ENCODE data around the gene FAM118A. TPM values are rescaled to one million over a fixed set of nuclear protein-coding genes. Genes with fewer than 3 reads are reported as not detected.

FAM118A gene
- total RNA-seq, 5 donors from 2014 or later (not counting 1 experiment from before 2014, with no cell fraction given) = 53.5 to 394 (median 154) TPM

GRCh38 chr22:45335854-45336522, 26.3 kb downstream of the FAM118A start:
- H3K27ac Mint-ChIP-seq = no peak overlapping the region
- Histone ChIP-seq H3K27ac (ENCODE audit: low read length) (no peak overlapping the region), H3K4me1 (ENCODE audit: control insufficient read depth in 1 of 2, extremely low read depth in 1 of 2, insufficient read depth in 2 of 2, low read length in 2 of 2) (peaks cover 13 to 15% of the 10 kb centered on the region in 2 experiments), H3K36me3 (ENCODE audit: control insufficient read depth in 2 of 2, extremely low read depth in 1 of 2, insufficient read depth in 1 of 2, low read length in 1 of 2) (peaks cover 0 to 81% of the 10 kb centered on the region in 2 donors), H3K4me3 (ENCODE audit: control insufficient read depth in 1 of 2, extremely low read depth in 1 of 2, low read length in 1 of 2) (no peak overlapping the region), H3K9me3 (no peaks in the 10 kb centered on the region), H3K27me3 (replicated peaks in 1 of 2; ENCODE audit: control insufficient read depth in 2 of 2, extremely low read depth in 1 of 2, insufficient read depth in 2 of 2, low read length in 1 of 2) (no peaks in the 10 kb centered on the region)
- H3K4me3 Mint-ChIP-seq = peak overlapping the region in 1 of 3 donors; percentile 58
- DNase-seq (no peak), ATAC-seq (replicated peaks in 1 of 4) (no peak)
- ChIA-PET CTCF (no interaction called here), POLR2A (interaction anchor here in 1 of 2 donors (0.6 to 1.3 kb wide), 3 partner anchors 13 to 50 kb away, joined by 3 to 5 read pairs (median 4); no protein-coding TSS in a partner anchor)
- H3K4me1 Mint-ChIP-seq = peaks cover 22 to 57% (median 29%) of the 10 kb centered on the region in 3 donors
- no peaks in the 10 kb centered on the region for H3K27me3 Mint-ChIP-seq
- no peaks in the 10 kb centered on the region for H3K9me3 Mint-ChIP-seq
- WGBS (ENCODE audit: insufficient coverage) = 91% methylated on average over 21 of the region's 29 CpGs
- peaks cover 78% of the 10 kb centered on the region for H3K36me3 Mint-ChIP-seq

GRCh38 chr22:45336971-45337431, 27.3 kb downstream of the FAM118A start:
- H3K36me3 ChIP-seq (ENCODE audit: control insufficient read depth in 2 of 2, extremely low read depth in 1 of 2, insufficient read depth in 1 of 2, low read length in 1 of 2) = peaks cover 4 to 88% of the 10 kb centered on the region in 2 donors
- H3K9me3 ChIP-seq = no peaks in the 10 kb centered on the region
- Mint-ChIP-seq H3K4me3 (peak overlapping the region in 1 of 3 donors; percentile 58), H3K27ac (peak overlapping the region; percentile 70 to 91), H3K4me1 (peaks cover 26 to 66% (median 38%) of the 10 kb centered on the region in 3 donors), H3K27me3 (no peaks in the 10 kb centered on the region), H3K9me3 (no peaks in the 10 kb centered on the region), H3K36me3 (peaks cover 75% of the 10 kb centered on the region)
- DNase-seq = peak in 23 of 35 experiments; percentile 16 to 68 (median 48)
- ATAC-seq (replicated peaks in 1 of 4) = peak; percentile 26 to 65 (median 46)
- peaks cover 22 to 23% of the 10 kb centered on the region in 2 experiments for H3K4me1 ChIP-seq (ENCODE audit: control insufficient read depth in 1 of 2, extremely low read depth in 1 of 2, insufficient read depth in 2 of 2, low read length in 2 of 2)
- ChIA-PET POLR2A (interaction anchor here in 1 of 2 donors (0.5 kb wide), 1 partner anchor 771 kb away, joined by 6 read pairs; no protein-coding TSS in a partner anchor), CTCF (no interaction called here)
- H3K27me3 ChIP-seq (replicated peaks in 1 of 2; ENCODE audit: control insufficient read depth in 2 of 2, extremely low read depth in 1 of 2, insufficient read depth in 2 of 2, low read length in 1 of 2) = no peaks in the 10 kb centered on the region
- no peak overlapping the region for H3K4me3 ChIP-seq (ENCODE audit: control insufficient read depth in 1 of 2, extremely low read depth in 1 of 2, low read length in 1 of 2)
- no peak overlapping the region for H3K27ac ChIP-seq (ENCODE audit: low read length)
- 63% methylated on average over 5 of the region's 18 CpGs for WGBS (ENCODE audit: insufficient coverage)

- H3K9me3 Mint-ChIP-seq = no peaks in the 10 kb centered on the region
- peaks cover 26 to 66% (median 42%) of the 10 kb centered on the region in 3 donors for H3K4me1 Mint-ChIP-seq
- H3K4me3 Mint-ChIP-seq = peak overlapping the region in 1 of 3 donors; percentile 58
- H3K27me3 Mint-ChIP-seq = no peaks in the 10 kb centered on the region
- Histone ChIP-seq H3K4me3 (ENCODE audit: control insufficient read depth in 1 of 2, extremely low read depth in 1 of 2, low read length in 1 of 2) (no peak overlapping the region), H3K27me3 (replicated peaks in 1 of 2; ENCODE audit: control insufficient read depth in 2 of 2, extremely low read depth in 1 of 2, insufficient read depth in 2 of 2, low read length in 1 of 2) (no peaks in the 10 kb centered on the region), H3K36me3 (ENCODE audit: control insufficient read depth in 2 of 2, extremely low read depth in 1 of 2, insufficient read depth in 1 of 2, low read length in 1 of 2) (peaks cover 4 to 85% of the 10 kb centered on the region in 2 donors), H3K9me3 (no peaks in the 10 kb centered on the region), H3K27ac (ENCODE audit: low read length) (no peak overlapping the region), H3K4me1 (ENCODE audit: control insufficient read depth in 1 of 2, extremely low read depth in 1 of 2, insufficient read depth in 2 of 2, low read length in 2 of 2) (peaks cover 22 to 26% of the 10 kb centered on the region in 2 experiments)
- peak overlapping the region in 1 of 2 donors; percentile 91 for H3K27ac Mint-ChIP-seq
- peaks cover 70% of the 10 kb centered on the region for H3K36me3 Mint-ChIP-seq
- POLR2A ChIA-PET = interaction anchor here in 1 of 2 donors (0.5 kb wide), 1 partner anchor 772 kb away, joined by 6 read pairs; no protein-coding TSS in a partner anchor
- WGBS (ENCODE audit: insufficient coverage) = 98% methylated on average over 7 of the region's 9 CpGs
- DNase-seq (no peak), ATAC-seq (replicated peaks in 1 of 4) (no peak)
- CTCF ChIA-PET = interaction anchor here in 1 of 2 donors (0.6 kb wide), 1 partner anchor 24 kb away, joined by 7 read pairs; no protein-coding TSS in a partner anchor
Observed at GRCh38 chr22:45337536-45337935, 27.8 kb downstream of the FAM118A start.

GRCh38 chr22:45338795-45339194, 29.1 kb downstream of the FAM118A start:
- Mint-ChIP-seq H3K36me3 (peaks cover 65% of the 10 kb centered on the region), H3K4me1 (peaks cover 24 to 65% (median 42%) of the 10 kb centered on the region in 3 donors), H3K4me3 (no peak overlapping the region), H3K27me3 (no peaks in the 10 kb centered on the region), H3K9me3 (no peaks in the 10 kb centered on the region), H3K27ac (peak overlapping the region in 1 of 2 donors; percentile 14)
- no peak overlapping the region for H3K4me3 ChIP-seq (ENCODE audit: control insufficient read depth in 1 of 2, extremely low read depth in 1 of 2, low read length in 1 of 2)
- WGBS (ENCODE audit: insufficient coverage) = 80% methylated on average over 2 of the region's 7 CpGs
- POLR2A ChIA-PET = interaction anchor here in 1 of 2 donors (1.0 kb wide), 1 partner anchor 19 kb away, joined by 3 read pairs; no protein-coding TSS in a partner anchor
- ATAC-seq (replicated peaks in 1 of 4) (no peak), DNase-seq (no peak)
- H3K4me1 ChIP-seq (ENCODE audit: control insufficient read depth in 1 of 2, extremely low read depth in 1 of 2, insufficient read depth in 2 of 2, low read length in 2 of 2) = peaks cover 22 to 26% of the 10 kb centered on the region in 2 experiments
- CTCF ChIA-PET = no interaction called here
- peaks cover 4 to 82% of the 10 kb centered on the region in 2 donors for H3K36me3 ChIP-seq (ENCODE audit: control insufficient read depth in 2 of 2, extremely low read depth in 1 of 2, insufficient read depth in 1 of 2, low read length in 1 of 2)
- no peaks in the 10 kb centered on the region for H3K9me3 ChIP-seq
- no peak overlapping the region for H3K27ac ChIP-seq (ENCODE audit: low read length)
- H3K27me3 ChIP-seq (replicated peaks in 1 of 2; ENCODE audit: control insufficient read depth in 2 of 2, extremely low read depth in 1 of 2, insufficient read depth in 2 of 2, low read length in 1 of 2) = no peaks in the 10 kb centered on the region

GRCh38 chr22:45340323-45340722, 30.6 kb downstream of the FAM118A start:
- H3K27ac ChIP-seq (ENCODE audit: low read length) = no peak overlapping the region
- POLR2A ChIA-PET = interaction anchor here (0.6 to 0.8 kb wide), 2 partner anchors 13 to 20 kb away, joined by 3 read pairs; no protein-coding TSS in a partner anchor
- ATAC-seq (replicated peaks in 1 of 4) = no peak
- Mint-ChIP-seq H3K4me1 (peaks cover 18 to 56% (median 35%) of the 10 kb centered on the region in 3 donors), H3K9me3 (no peaks in the 10 kb centered on the region), H3K27me3 (no peaks in the 10 kb centered on the region), H3K4me3 (peak overlapping the region in 1 of 3 donors; percentile 66), H3K36me3 (peaks cover 57% of the 10 kb centered on the region), H3K27ac (peak overlapping the region in 1 of 2 donors; percentile 89)
- no peaks in the 10 kb centered on the region for H3K9me3 ChIP-seq
- CTCF ChIA-PET = no interaction called here
- H3K36me3 ChIP-seq (ENCODE audit: control insufficient read depth in 2 of 2, extremely low read depth in 1 of 2, insufficient read depth in 1 of 2, low read length in 1 of 2) = peaks cover 4 to 76% of the 10 kb centered on the region in 2 donors
- no peak for DNase-seq
- H3K27me3 ChIP-seq (replicated peaks in 1 of 2; ENCODE audit: control insufficient read depth in 2 of 2, extremely low read depth in 1 of 2, insufficient read depth in 2 of 2, low read length in 1 of 2) = no peaks in the 10 kb centered on the region
- WGBS (ENCODE audit: insufficient coverage) = 83% methylated on average over 6 of the region's 8 CpGs
- no peak overlapping the region for H3K4me3 ChIP-seq (ENCODE audit: control insufficient read depth in 1 of 2, extremely low read depth in 1 of 2, low read length in 1 of 2)
- peaks cover 19 to 26% of the 10 kb centered on the region in 2 experiments for H3K4me1 ChIP-seq (ENCODE audit: control insufficient read depth in 1 of 2, extremely low read depth in 1 of 2, insufficient read depth in 2 of 2, low read length in 2 of 2)

GRCh38 chr22:45341498-45341897, 31.8 kb downstream of the FAM118A start:
- CTCF ChIA-PET = interaction anchor here in 1 of 2 donors (0.6 kb wide), 1 partner anchor 33 kb away, joined by 3 read pairs; no protein-coding TSS in a partner anchor
- POLR2A ChIA-PET = interaction anchor here (0.7 to 0.8 kb wide), 2 partner anchors 22 to 692 kb away, joined by 3 read pairs; no protein-coding TSS in a partner anchor
- DNase-seq = peak in 23 of 35 experiments; percentile 12 to 82 (median 67)
- Histone ChIP-seq H3K4me1 (ENCODE audit: control insufficient read depth in 1 of 2, extremely low read depth in 1 of 2, insufficient read depth in 2 of 2, low read length in 2 of 2) (peaks cover 19 to 25% of the 10 kb centered on the region in 2 experiments), H3K9me3 (no peaks in the 10 kb centered on the region), H3K36me3 (ENCODE audit: control insufficient read depth in 2 of 2, extremely low read depth in 1 of 2, insufficient read depth in 1 of 2, low read length in 1 of 2) (peaks cover 4 to 70% of the 10 kb centered on the region in 2 donors), H3K27ac (ENCODE audit: low read length) (peak overlapping the region; percentile 31), H3K4me3 (ENCODE audit: control insufficient read depth in 1 of 2, extremely low read depth in 1 of 2, low read length in 1 of 2) (no peak overlapping the region), H3K27me3 (replicated peaks in 1 of 2; ENCODE audit: control insufficient read depth in 2 of 2, extremely low read depth in 1 of 2, insufficient read depth in 2 of 2, low read length in 1 of 2) (no peaks in the 10 kb centered on the region)
- Mint-ChIP-seq H3K9me3 (no peaks in the 10 kb centered on the region), H3K27me3 (no peaks in the 10 kb centered on the region), H3K4me3 (peak overlapping the region in 1 of 3 donors; percentile 66), H3K4me1 (peaks cover 13 to 45% (median 33%) of the 10 kb centered on the region in 3 donors), H3K36me3 (peaks cover 50% of the 10 kb centered on the region), H3K27ac (peak overlapping the region; percentile 77 to 89)
- peak in 3 of 4 experiments; percentile 88 to 99 (median 96) for ATAC-seq (replicated peaks in 1 of 4)
- 12% methylated on average over 5 of the region's 6 CpGs for WGBS (ENCODE audit: insufficient coverage)
